G401.6 (cell line): ENCODE data around the gene GFOD2.

Experiments
- FAIRE-seq: peaks from 2 replicates; lab custom pipeline; 2012; peaks lifted over from hg19 to GRCh38; lab: Jason Lieb, UNC

Gene GFOD2

GRCh38 chr16:67731753-67732095 is 12.6 kb upstream of the GFOD2 start:
- FAIRE-seq: no peak

DNA sequence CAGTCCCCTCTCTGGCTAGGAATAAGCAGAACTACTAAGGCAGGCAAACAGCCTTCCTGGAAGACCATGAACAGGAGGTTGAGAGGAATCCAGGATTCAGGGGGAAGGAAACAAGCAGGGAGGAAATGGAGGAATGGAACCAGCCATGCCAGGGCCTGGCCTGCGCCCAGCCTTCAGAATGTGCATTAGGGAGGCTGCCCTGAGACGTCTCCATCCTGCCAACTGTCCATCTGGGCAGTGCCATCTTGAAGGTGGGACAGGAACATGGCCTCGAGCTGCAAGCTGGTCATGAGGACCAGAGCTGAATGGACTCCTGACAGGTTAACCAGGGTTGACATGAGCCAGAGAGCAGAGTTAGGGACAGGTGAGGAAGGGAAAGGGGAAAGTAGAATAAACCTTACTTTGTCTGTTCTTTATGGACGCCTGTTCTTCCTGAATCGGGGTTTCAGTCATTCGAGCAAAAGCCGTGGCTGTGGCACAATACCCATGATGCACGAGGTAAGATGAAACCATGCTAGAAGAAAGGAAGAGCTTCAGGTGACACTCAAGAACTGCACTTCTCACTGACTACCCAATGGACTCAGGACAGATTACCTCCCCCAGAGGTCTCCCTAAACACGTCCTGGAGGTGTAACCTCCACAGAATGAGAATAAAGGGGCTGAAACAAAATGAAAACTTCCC is 12.1 kb upstream of the GFOD2 start:
- FAIRE-seq: no peak

- FAIRE-seq: no peak
These were observed 11.2 kb upstream of the GFOD2 start for GRCh38 chr16:67730326-67730725.

GRCh38 chr16:67729636-67730248 is 10.6 kb upstream of the GFOD2 start:
- no peak for FAIRE-seq

- FAIRE-seq: no peak
These were observed 8.7 kb upstream of the GFOD2 start for GRCh38 chr16:67727521-67728485.

GRCh38 chr16:67726106-67727034 is 7.3 kb upstream of the GFOD2 start:
- FAIRE-seq: no peak

GRCh38 chr16:67723911-67724305 is 4.8 kb upstream of the GFOD2 start:
- FAIRE-seq: no peak

DNA sequence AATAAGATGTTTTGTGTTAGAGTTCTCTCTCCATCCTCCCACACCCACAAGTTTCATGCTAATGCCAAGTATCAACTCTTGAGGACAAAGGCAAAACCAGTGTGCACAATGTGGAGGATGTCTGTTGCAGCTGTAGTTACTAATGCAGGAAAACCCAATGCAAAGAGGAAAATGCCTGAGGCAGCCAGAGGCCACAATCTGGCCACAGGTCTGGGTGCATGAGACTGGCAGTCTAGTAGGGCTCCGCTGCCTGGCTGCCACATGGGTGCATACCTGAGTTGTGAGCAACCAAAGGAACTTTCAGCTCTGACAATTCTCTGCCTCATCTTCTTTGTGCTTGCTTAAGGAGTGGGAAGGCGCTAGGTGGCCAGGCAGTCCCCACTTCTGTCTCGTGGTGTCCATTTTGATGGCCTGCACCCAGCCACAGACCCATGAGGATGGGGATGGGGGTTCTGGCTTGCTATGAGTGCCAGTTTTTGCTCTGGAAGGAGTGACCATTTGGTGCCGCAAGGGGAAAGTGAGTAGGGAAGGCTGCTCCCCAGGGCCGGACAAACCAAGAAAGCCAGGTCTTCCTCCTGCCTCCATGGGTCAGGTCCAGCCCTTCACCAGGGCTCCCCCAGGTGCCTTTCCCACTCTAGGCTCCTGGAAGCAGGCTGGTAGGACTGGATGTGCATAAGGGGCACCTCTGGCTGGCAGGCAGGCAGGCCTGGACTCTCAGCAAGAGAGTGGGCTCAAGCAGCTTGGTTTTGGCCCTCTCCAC is 4.2 kb upstream of the GFOD2 start:
- no peak for FAIRE-seq

GRCh38 chr16:67720236-67720635 is 1.1 kb upstream of the GFOD2 start:
- FAIRE-seq: no peak

DNA sequence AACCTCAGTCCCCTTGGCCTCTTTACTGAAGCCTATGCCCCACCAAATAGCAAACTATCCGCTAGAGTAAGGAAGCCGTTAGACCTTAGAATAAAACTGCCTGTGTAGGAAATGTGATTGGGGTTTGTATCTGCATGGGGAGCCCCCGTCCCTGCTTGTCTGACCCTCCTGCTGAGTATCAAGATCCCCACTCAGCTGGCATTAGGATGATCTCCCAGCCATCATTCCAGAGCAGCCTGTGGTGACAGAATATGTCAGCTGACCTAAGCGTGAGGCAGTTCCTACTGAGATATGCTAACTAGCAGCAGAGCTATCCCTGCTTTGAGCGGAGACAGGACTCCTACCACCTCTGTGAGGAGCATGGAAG is 645 bp upstream of the GFOD2 start:
- FAIRE-seq: no peak

GRCh38 chr16:67718668-67719047 is 458 bp downstream of the GFOD2 start:
- FAIRE-seq: no peak

DNA sequence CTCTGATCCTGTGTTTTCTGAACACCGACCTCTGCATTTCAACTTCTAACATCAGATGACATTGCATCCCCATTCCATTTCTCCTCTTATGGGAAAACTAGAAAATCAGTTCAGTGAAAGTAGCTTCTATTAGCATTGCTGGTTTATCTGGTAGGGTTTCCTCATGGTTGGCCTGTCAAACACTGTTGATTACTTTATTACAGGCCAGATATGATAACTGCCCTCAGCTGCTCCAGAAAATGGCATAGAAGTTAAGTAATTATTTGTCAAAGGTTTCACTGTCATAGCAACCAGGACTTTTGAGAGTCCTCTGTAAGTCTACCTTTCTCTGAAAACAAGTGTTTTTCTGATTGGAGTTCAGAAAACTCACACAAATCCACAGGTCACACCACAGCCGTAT is 3.0 kb downstream of the GFOD2 start:
- no peak for FAIRE-seq

DNA sequence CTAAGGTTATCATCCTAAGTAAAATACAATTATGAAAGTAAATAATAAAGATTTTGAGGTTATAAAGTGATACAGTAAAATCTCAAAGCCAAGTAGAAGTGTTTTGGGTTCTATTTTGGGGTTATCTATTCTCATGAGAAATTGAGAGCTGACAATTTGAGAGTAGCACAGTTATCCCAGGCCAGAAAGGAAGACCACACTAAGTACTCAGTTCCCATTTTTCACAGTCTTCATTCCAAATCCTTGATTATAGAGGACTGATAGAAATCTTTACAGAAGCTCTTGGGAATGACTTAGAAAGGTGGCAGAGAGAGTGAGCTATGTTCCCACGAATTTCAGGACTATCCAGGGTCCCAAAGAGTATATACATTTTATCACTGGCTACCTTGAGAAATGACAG is 4.6 kb downstream of the GFOD2 start:
- no peak for FAIRE-seq

- FAIRE-seq: no peak
These were observed 5.4 kb downstream of the GFOD2 start for GRCh38 chr16:67713647-67714273.

DNA sequence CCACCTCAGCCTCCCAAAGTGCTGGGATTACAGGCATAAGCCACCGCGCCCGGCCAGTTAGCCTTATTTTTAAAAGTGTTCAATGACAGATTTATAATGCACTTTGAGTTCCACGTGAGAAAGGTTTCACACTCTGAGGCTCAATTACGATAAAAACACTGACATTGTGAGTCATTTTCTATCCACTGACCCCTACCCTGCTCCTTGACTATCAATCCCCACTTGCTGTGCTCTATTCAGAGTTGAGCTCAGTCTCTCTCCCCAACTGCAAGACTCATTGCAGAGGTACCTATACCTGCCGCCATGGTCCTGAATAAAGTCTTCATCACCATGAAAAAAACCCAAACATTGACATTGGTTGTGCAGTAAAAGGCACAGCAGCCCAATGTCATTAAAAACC is 8.5 kb downstream of the GFOD2 start:
- no peak for FAIRE-seq

GRCh38 chr16:67709050-67709449 is 10.1 kb downstream of the GFOD2 start:
- no peak for FAIRE-seq

DNA sequence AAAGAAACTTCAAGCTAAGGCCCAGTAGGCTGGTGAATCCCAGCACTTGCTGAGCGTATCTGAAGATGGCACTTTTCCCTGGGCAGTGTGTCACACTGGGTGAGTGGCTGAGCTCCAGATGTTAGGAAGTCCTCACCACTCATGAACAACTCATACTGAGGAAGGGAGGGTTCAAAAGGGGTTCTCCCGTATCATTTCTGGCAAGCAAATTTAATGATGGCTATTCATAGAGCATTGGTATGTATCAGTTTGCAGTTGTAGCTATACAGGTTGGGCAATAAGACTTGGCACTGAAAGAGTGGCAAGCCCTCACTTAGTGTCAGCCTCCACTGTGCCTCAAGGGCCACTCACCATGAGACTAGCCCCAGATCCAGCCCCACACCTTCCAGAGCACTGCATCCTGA is 10.7 kb downstream of the GFOD2 start:
- FAIRE-seq: no peak

DNA sequence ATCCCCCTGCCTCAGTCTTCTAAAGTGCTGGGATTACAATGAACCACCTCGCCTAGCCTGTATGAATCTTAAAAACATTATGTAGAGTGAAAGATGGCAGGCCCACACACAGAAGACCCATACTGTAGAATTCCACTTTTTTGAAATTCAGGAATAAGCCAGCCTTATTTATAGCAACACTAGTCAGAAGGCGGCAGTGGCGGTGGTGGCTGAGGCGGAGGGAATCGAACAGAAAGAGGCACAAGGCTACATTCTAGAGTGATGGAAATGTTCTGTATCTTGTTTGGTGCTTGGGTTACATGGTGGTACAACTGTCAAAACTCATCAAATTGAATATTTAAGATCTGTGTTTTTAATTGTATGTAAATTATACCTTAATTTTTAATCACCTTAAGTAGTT is 11.3 kb downstream of the GFOD2 start:
- FAIRE-seq: no peak

DNA sequence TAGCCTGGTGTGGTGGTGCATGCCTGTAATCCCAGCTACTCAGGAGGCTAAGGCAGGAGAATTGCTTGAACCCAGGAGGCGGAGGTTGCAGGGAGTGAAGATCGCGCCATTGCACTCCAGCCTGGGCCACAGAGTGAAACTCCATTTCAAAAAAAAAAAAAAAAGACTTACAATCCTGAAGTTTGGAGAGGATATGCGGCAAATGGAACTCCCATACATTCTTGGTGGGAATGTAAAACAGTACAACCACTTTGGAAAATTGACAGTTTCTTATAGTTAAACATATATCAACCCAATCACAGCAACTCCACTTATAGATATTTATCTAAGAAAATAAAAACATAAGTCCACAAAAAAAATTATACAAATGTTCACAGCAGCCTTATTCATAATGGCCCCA is 11.9 kb downstream of the GFOD2 start:
- no peak for FAIRE-seq

- FAIRE-seq: no peak
These were observed 15.0 kb downstream of the GFOD2 start for GRCh38 chr16:67704110-67704509.

GRCh38 chr16:67703626-67704025 is 15.5 kb downstream of the GFOD2 start:
- no peak for FAIRE-seq
